ENCODE data around the gene NUBP2.

The NUBP2 gene

DNA sequence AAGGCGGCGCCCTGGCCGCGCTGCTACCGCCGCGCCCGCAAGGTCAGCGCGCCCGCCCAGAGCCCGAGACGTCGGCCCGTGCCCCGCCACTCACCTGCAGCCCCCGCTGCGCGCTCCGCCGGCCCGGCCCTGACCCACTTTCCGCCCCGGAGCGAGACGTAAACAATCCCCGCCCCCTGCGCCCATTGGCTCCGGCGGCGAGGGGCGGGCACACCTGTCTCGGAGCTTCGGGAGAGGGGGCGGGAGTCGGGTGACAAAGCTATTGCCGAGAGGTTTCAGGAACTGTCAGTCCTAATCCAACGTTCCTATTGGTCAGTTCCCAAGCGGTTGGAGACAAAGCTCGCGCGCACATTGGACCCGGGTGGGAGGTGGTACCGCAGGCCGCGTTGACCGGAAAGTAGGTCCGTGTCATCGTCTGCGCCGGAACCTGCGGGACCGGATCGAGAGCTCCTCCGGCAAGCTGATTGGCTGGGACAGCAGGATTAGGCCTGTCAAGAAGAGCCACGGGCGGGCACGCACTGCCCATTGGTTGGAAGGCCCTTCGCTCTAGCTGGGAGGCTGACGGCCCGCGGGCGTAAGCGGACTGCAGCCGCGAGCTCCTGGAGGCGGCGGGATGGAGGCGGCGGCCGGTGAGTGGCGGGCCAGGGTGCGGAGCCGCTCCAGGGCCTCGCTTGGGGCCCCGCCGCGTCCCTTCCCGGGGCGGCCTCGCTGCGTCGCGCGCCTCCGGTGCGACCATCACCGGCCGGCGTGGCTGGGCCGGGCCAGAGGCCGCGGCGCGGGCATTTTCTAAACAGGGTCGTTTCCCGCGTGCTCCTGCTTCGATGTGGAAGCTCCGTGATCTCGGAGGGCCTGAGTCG lies at the start of gene NUBP2, which contains the start of gene SPSB3:
Gene NUBP2 (plus strand): TSS at position 553 of the 857 bp plus-strand sequence. CDS start 61 bp downstream, at position 614.
Gene SPSB3 (minus strand): TSS at position 164 of the 857 bp plus-strand sequence. CDS start 1,088 bp downstream, outside the sequence.
- H2AFZ ChIP-seq (ENCODE audit: low read depth, low read length) = no peak within 1 kb of the TSS
- peaks cover 16% of the 10 kb centered on the region for H3K4me1 ChIP-seq (ENCODE audit: insufficient read depth, low read length)
- H3K36me3 ChIP-seq (ENCODE audit: insufficient read depth, low read length) = peaks cover 45% of the 10 kb centered on the region
- H3K4me3 ChIP-seq (ENCODE audit: low read length) = peak within 1 kb of the TSS; percentile 95
- no peaks in the 10 kb centered on the region for H3K9me3 ChIP-seq (ENCODE audit: low read length)
- no peaks in the 10 kb centered on the region for H3K27me3 ChIP-seq (ENCODE audit: insufficient read depth, low read length)

GRCh38 chr16:1734123-1734522 lies 48.6 kb upstream of the NUBP2 start:
- Histone ChIP-seq H3K36me3 (ENCODE audit: insufficient read depth, low read length) (peaks cover 43% of the 10 kb centered on the region), H3K4me1 (ENCODE audit: insufficient read depth, low read length) (no peaks in the 10 kb centered on the region), H3K9me3 (ENCODE audit: low read length) (peaks cover 13% of the 10 kb centered on the region), H3K4me3 (ENCODE audit: low read length) (no peak overlapping the region), H2AFZ (ENCODE audit: low read depth, low read length) (no peak overlapping the region), H3K27me3 (ENCODE audit: insufficient read depth, low read length) (no peaks in the 10 kb centered on the region)

DNA sequence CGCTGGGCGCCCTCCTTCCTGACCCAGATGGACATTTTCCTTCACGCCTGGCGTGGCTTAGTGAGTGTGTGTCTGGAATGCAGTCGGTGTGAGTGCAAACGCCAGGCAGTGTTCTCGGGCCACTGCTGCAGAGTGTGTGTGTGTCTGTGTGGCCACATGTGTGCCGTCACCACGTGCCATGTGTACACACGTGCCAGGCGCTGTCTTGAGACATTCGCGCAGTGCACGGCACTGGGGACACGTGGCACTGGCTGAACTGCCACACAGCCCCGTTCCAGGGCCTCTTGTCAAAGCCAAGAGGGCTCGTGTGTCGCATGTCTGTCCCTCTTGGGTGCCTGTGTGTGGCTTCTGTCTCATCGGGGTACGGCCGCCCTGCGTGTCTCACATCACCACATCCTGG lies 47.9 kb upstream of the NUBP2 start:
- no peaks in the 10 kb centered on the region for H3K4me1 ChIP-seq (ENCODE audit: insufficient read depth, low read length)
- H3K27me3 ChIP-seq (ENCODE audit: insufficient read depth, low read length) = no peaks in the 10 kb centered on the region
- peaks cover 37% of the 10 kb centered on the region for H3K36me3 ChIP-seq (ENCODE audit: insufficient read depth, low read length)
- H2AFZ ChIP-seq (ENCODE audit: low read depth, low read length) = no peak overlapping the region
- H3K4me3 ChIP-seq (ENCODE audit: low read length) = no peak overlapping the region
- peaks cover 13% of the 10 kb centered on the region for H3K9me3 ChIP-seq (ENCODE audit: low read length)

- H3K9me3 ChIP-seq (ENCODE audit: low read length) = peaks cover 9% of the 10 kb centered on the region
- H3K27me3 ChIP-seq (ENCODE audit: insufficient read depth, low read length) = no peaks in the 10 kb centered on the region
- H2AFZ ChIP-seq (ENCODE audit: low read depth, low read length) = no peak overlapping the region
- H3K4me3 ChIP-seq (ENCODE audit: low read length) = no peak overlapping the region
- no peaks in the 10 kb centered on the region for H3K4me1 ChIP-seq (ENCODE audit: insufficient read depth, low read length)
- peaks cover 15% of the 10 kb centered on the region for H3K36me3 ChIP-seq (ENCODE audit: insufficient read depth, low read length)
Observed at GRCh38 chr16:1740234-1740633, 42.5 kb upstream of the NUBP2 start.

DNA sequence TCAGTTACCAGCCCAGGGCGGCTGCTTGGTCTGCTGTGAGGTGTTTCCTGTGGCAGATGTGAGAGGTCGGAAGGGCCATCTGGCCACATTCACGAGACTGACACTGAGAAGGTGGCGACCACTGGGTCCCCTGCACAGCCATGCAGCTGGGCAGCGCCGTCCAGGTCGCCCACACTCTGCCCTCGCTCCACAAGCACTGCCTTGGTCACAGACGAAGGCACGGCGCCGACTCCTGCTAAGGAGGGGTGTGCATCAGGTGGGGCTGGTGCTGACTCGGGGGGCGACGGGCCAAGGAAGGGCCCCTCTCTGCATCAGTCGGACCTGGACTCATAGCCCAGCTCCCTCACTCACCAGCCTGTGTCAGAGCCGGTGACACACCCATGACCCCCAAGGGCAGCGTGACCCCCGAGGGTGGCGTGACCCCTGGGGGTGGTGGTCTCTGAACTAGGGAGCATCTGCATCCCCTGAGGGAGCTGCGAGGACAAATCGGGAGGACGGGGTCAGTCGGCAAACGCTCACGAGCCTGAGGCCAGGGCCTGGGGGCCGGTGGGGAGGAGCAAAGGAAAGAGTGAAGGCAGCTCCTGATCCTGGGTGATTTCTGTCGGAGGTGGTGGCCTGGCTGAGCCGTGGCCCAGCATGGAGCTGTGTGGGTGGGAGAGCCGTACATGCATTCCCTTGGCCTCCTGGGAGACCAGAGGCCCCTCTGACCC lies 41.8 kb upstream of the NUBP2 start:
- Histone ChIP-seq H3K27me3 (ENCODE audit: insufficient read depth, low read length) (no peaks in the 10 kb centered on the region), H2AFZ (ENCODE audit: low read depth, low read length) (no peak overlapping the region), H3K9me3 (ENCODE audit: low read length) (peaks cover 3% of the 10 kb centered on the region), H3K36me3 (ENCODE audit: insufficient read depth, low read length) (peaks cover 19% of the 10 kb centered on the region), H3K4me3 (ENCODE audit: low read length) (no peak overlapping the region), H3K4me1 (ENCODE audit: insufficient read depth, low read length) (no peaks in the 10 kb centered on the region)

DNA sequence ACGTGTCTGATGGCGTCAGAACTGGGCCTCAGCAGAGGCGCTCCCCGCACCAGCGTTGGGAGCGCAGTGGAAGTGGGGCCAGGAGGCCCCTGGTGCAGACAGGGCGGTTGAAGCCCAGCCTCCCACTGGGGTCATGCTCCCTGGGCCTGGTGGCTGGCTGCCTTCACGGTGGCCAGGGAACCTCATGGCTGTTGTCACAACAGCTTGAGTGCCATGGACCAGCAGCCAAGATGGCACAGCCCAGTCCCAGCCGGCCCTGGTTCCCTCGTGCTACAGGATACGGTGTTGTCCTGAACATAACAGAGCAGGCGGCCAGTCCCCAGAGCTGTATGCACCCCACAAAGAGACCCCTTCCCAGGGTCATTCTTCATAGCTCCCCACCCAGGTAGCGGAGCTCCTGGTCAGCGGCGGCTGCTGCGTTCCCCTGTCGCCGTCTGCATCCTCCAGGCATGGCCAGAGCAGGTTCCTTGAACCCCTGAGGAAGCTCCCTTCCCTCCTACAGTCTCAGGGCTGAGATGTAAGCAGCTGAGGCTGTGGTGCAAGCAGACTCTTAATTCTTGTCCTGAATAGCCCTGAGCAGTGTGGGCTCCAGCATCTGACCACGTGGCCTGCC lies 41.1 kb upstream of the NUBP2 start:
- H3K36me3 ChIP-seq (ENCODE audit: insufficient read depth, low read length) = peaks cover 23% of the 10 kb centered on the region
- no peaks in the 10 kb centered on the region for H3K4me1 ChIP-seq (ENCODE audit: insufficient read depth, low read length)
- H2AFZ ChIP-seq (ENCODE audit: low read depth, low read length) = no peak overlapping the region
- H3K9me3 ChIP-seq (ENCODE audit: low read length) = peaks cover 3% of the 10 kb centered on the region
- H3K4me3 ChIP-seq (ENCODE audit: low read length) = no peak overlapping the region
- H3K27me3 ChIP-seq (ENCODE audit: insufficient read depth, low read length) = no peaks in the 10 kb centered on the region

DNA sequence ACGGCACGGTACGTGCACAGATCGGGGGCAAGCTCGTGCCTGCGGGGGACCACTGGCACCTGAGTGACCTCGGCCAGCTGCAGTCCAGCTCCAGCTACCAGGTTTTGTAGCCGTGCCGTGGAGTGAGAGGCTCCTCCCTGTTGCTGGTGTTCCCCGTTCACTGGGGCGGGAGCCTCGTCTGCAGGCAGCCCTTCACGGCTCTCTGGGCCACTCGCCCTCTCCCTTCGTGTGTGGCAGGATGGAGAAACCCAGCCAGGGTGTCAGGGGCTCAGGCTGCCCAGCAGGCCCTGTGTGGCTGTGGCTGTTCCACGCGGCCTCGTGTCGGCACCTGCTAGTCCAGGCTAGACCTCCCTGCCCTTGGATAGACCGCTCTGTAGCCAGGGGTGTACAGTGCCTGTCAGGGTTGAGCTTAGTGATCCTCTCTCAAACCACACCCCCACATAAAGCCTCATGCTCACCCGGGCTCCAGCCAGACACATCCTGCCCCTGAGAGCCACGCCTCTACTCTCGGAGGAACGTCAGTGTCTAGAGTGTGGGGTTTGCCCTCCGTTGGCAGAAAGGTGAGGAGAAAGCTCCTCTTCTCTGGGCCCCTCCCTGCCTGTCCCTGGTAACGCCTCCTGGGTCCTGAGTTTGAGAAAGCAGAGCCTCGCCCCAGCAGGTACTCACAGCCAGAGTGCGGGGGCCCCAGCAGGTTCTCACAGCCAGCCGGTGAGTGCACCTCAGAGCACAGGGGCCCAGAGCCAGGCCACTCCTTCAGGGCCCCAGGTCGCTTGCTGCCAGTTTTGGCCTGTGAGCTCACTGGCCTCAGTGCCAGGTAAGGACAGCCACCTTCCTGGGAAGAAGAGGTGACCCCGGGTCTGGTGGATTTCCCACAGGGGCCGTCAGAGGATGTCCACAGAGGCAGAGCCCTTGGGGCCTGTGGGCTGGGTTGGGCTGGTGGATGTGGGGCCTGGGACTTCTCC lies 39.1 kb upstream of the NUBP2 start:
- H2AFZ ChIP-seq (ENCODE audit: low read depth, low read length) = no peak overlapping the region
- peaks cover 42% of the 10 kb centered on the region for H3K36me3 ChIP-seq (ENCODE audit: insufficient read depth, low read length)
- H3K27me3 ChIP-seq (ENCODE audit: insufficient read depth, low read length) = no peaks in the 10 kb centered on the region
- no peaks in the 10 kb centered on the region for H3K9me3 ChIP-seq (ENCODE audit: low read length)
- H3K4me3 ChIP-seq (ENCODE audit: low read length) = no peak overlapping the region
- no peaks in the 10 kb centered on the region for H3K4me1 ChIP-seq (ENCODE audit: insufficient read depth, low read length)

DNA sequence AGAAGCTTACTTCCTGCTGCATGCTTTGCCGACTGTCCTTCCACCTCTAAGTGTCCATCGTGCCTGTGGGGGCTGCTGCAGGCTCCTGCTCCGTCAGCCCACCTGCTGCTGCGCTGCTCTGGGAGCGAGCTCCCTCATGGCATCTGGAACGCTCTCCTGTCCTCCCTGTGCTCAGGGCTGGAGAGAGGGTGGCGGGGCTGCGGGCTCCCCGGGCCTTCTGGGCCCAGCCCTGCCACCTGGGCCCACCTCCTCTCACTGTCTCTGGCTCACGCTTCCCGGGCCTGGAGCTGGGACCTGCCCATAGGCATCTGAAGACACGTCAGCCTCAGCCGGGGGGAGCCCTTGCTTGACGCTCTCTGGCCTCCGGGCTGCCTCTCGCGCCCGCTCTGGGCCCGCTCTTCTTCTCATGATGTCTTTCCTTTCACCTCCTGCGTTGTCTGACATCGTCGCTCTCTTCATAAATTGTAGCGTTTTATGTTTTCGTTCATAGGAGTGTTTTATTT lies 38.4 kb upstream of the NUBP2 start:
- Histone ChIP-seq H3K36me3 (ENCODE audit: insufficient read depth, low read length) (peaks cover 50% of the 10 kb centered on the region), H3K9me3 (ENCODE audit: low read length) (no peaks in the 10 kb centered on the region), H3K27me3 (ENCODE audit: insufficient read depth, low read length) (no peaks in the 10 kb centered on the region), H2AFZ (ENCODE audit: low read depth, low read length) (no peak overlapping the region), H3K4me1 (ENCODE audit: insufficient read depth, low read length) (no peaks in the 10 kb centered on the region), H3K4me3 (ENCODE audit: low read length) (no peak overlapping the region)

DNA sequence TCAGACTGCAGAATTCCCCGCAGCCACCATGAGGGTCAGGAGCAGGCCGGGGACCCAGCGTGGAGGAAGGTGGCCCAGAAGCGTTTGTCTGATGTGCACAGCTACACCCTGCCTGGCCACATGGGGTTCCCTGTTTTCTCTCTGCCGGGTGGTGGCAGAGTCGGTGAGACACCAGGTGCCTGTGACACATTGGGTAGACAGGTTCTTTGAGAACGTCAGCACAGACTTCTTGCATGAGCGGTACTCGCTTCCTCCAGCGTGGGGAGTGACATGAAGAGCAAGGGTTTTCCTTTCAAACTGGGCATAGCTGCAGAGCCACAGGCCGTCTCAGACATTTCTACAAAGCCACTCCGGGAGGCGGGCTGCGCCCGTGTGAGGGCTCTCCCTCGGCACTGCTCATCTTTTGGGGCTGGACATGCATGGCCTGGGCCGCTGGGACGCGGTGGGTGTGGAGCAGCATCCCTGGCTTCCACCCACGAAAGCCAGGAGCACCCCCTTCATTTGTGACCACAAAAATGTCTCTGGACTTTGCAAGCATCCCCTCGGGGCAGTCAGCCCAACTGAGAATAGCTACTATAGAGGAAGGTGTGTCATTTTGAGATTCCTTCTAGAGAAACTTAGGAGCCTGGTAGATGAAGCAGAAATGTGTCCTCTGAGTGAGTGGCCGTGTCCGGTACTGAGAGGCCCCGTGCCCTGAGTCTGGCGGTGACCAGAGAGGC lies 37.4 kb upstream of the NUBP2 start:
- Histone ChIP-seq H3K9me3 (ENCODE audit: low read length) (no peaks in the 10 kb centered on the region), H3K4me1 (ENCODE audit: insufficient read depth, low read length) (no peaks in the 10 kb centered on the region), H3K27me3 (ENCODE audit: insufficient read depth, low read length) (no peaks in the 10 kb centered on the region), H2AFZ (ENCODE audit: low read depth, low read length) (no peak overlapping the region), H3K36me3 (ENCODE audit: insufficient read depth, low read length) (peaks cover 54% of the 10 kb centered on the region), H3K4me3 (ENCODE audit: low read length) (no peak overlapping the region)

GRCh38 chr16:1745900-1746692 lies 36.7 kb upstream of the NUBP2 start:
- Histone ChIP-seq H3K9me3 (ENCODE audit: low read length) (no peaks in the 10 kb centered on the region), H2AFZ (ENCODE audit: low read depth, low read length) (no peak overlapping the region), H3K27me3 (ENCODE audit: insufficient read depth, low read length) (no peaks in the 10 kb centered on the region), H3K4me3 (ENCODE audit: low read length) (no peak overlapping the region), H3K36me3 (ENCODE audit: insufficient read depth, low read length) (peaks cover 57% of the 10 kb centered on the region), H3K4me1 (ENCODE audit: insufficient read depth, low read length) (no peaks in the 10 kb centered on the region)

- Histone ChIP-seq H3K9me3 (ENCODE audit: low read length) (no peaks in the 10 kb centered on the region), H3K4me1 (ENCODE audit: insufficient read depth, low read length) (no peaks in the 10 kb centered on the region), H2AFZ (ENCODE audit: low read depth, low read length) (no peak overlapping the region), H3K27me3 (ENCODE audit: insufficient read depth, low read length) (no peaks in the 10 kb centered on the region), H3K36me3 (ENCODE audit: insufficient read depth, low read length) (peaks cover 62% of the 10 kb centered on the region), H3K4me3 (ENCODE audit: low read length) (no peak overlapping the region)
Observed at GRCh38 chr16:1746693-1747195, 36.0 kb upstream of the NUBP2 start.
